ENCODE results near the gene NRIP1. TPM values are rescaled to one million over a fixed set of nuclear protein-coding genes. Genes with fewer than 3 reads are reported as not detected.
"Not testable (repeated sequence)": the region's sequence is repeated elsewhere in the genome, so short reads cannot be mapped to it uniquely, and the experiment has no call there.

Gene NRIP1
- total RNA-seq, 2 experiments from 2014 or later: 22.7 to 27.3 TPM

DNA sequence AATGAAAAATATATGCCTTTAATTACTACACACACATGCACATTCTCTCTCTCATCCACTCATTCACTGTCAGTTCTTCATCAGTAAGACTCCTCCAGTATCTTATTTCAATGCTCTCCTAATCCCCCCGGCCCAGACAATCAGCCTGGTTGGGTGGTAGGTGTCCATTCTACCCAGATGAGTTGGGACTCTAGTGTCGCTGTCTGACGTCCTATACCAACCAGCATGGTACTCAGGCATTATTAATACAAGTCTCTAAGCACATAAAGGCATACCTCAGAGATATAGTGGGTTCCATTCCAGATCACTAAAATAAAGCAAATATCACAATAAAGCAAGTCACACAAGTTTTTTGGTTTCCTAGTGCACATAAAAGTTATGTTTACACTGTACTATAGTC is 19.8 kb downstream of the NRIP1 start:
- H3K4me1 Mint-ChIP-seq: peaks cover 1% of the 10 kb centered on the region
- H3K9me3 Mint-ChIP-seq: peaks cover 18% of the 10 kb centered on the region
- H3K36me3 Mint-ChIP-seq: peaks cover 42% of the 10 kb centered on the region
- no peak overlapping the region for H3K27ac Mint-ChIP-seq
- POLR2A ChIA-PET: no interaction called here
- ATAC-seq (ENCODE audit: low read depth) (no peak), DNase-seq (no peak)
- H3K4me3 Mint-ChIP-seq: no peak overlapping the region
- no peaks in the 10 kb centered on the region for H3K27me3 Mint-ChIP-seq

DNA sequence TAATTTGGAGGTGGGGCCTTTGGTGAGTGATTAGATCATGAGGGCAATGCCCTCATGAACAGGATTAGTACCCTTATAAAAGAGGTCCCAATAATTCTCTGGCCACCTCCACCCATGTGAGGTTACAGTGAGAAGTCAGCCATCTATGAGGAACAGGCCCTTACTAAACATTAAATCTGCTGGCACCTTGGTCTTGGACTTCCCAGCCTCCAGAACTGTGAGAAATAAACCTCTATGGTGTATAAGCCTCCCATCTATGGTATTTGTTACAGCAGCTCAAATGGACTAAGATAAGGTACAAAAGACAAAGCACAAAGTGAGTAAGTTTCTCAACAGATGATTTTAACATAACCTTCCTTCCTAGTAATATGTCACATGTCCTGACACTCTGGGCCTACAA is 22.3 kb downstream of the NRIP1 start:
- peaks cover 55% of the 10 kb centered on the region for H3K36me3 Mint-ChIP-seq
- no peaks in the 10 kb centered on the region for H3K27me3 Mint-ChIP-seq
- POLR2A ChIA-PET: interaction anchor here (1.2 kb wide), 1 partner anchor 23 kb away, joined by 6 read pairs; the partner anchor contains the start of gene NRIP1
- H3K4me3 Mint-ChIP-seq: no peak overlapping the region
- H3K9me3 Mint-ChIP-seq: peaks cover 18% of the 10 kb centered on the region
- H3K4me1 Mint-ChIP-seq: peaks cover 4% of the 10 kb centered on the region
- no peak for ATAC-seq (ENCODE audit: low read depth)
- no peak for DNase-seq
- no peak overlapping the region for H3K27ac Mint-ChIP-seq

DNA sequence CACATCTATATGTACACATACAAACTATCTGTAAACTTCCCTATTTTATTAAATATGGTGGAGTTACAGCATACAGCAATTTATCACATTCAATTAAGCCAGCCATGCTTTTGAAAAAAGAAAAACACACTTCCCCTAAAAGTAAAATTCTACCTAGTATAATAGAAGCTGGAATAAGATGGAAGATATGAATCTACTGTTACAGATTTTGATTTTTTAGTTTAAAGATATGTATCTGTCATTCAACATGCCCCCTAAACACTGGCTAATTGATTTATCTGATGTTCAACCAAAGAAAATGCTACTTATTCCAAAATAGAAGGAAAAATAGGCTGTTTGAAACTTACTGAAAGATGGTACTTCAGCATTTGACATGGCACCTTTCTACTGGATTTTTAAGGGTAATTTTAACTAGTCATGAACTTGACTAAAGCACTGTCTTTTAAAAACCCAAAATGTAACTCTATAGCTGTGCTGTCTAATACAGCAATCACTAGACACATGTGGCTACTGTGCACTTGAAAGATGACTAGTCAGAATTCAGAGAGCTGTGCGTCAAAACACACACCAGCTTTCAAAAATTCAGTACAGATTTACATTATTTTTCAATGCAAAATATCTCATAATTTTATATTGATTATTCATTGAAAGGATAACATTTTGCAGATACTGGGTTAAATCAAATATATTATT is 25.0 kb downstream of the NRIP1 start:
- Mint-ChIP-seq H3K36me3 (peaks cover 39% of the 10 kb centered on the region), H3K27ac (no peak overlapping the region), H3K4me3 (no peak overlapping the region), H3K4me1 (peaks cover 7% of the 10 kb centered on the region), H3K9me3 (peaks cover 4% of the 10 kb centered on the region), H3K27me3 (no peaks in the 10 kb centered on the region)
- POLR2A ChIA-PET: interaction anchor here (1.4 kb wide), 1 partner anchor 26 kb away, joined by 3 read pairs; no protein-coding TSS in a partner anchor
- ATAC-seq (ENCODE audit: low read depth) (no peak), DNase-seq (no peak)

DNA sequence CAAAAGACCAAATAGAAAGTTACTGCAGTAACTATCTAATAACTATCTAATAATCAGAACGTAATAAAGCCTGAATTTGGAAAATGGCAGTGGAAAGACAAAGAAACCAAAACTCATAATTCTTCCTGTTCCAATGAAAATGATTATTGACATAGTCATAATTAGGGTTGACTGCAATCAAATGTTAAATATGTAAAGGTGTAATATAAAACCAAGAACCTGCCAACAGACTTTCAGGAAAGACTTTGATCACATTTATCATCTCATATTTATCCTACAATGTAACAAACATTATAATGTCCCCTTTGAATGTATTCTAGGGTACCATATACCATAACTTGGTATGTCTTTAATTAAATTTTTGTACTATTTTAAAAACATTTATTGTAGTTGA is 26.9 kb downstream of the NRIP1 start:
- peaks cover 9% of the 10 kb centered on the region for H3K4me1 Mint-ChIP-seq
- no peak overlapping the region for H3K27ac Mint-ChIP-seq
- H3K27me3 Mint-ChIP-seq: no peaks in the 10 kb centered on the region
- no peak overlapping the region for H3K4me3 Mint-ChIP-seq
- DNase-seq (no peak), ATAC-seq (ENCODE audit: low read depth) (no peak)
- H3K36me3 Mint-ChIP-seq: peaks cover 34% of the 10 kb centered on the region
- H3K9me3 Mint-ChIP-seq: peaks cover 4% of the 10 kb centered on the region
- POLR2A ChIA-PET: no interaction called here

DNA sequence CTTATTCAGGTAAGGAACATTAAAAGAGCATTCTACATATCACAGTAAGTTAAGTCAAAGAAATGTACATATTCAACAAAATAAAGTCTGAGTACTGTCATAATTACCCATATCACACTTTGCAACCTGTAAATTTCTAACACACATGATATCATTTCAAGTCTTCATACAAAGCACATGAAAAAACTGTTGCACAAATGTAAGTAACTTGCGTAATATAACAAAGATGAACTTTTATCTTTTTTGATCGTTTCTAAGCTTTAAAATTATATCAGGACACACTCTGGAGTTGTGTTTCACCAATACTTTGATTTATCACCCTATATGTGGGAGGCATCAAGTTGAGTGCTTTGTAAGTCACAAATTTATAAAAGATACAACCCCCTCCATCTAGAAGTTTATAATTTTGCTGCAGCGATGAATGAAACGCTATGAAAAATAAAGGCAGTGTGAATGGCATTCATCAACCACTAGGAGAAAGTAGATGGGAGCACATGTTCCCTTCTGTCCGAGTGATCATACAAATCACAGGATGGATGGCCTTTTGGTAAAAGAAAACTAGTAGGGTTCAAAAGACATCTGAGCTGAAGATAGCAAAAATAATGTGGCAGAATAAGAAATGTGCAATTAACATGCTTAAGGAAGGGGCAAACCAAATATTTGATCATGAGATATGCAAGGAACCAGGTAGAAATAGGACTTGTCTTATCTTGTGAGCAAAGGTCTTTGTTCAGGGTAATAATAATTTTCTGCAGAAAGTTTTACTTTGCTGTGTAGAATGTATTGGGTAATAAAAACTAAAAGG is 27.5 kb downstream of the NRIP1 start:
- ATAC-seq (ENCODE audit: low read depth) (no peak), DNase-seq (no peak)
- no peaks in the 10 kb centered on the region for H3K27me3 Mint-ChIP-seq
- H3K9me3 Mint-ChIP-seq: no peaks in the 10 kb centered on the region
- H3K4me3 Mint-ChIP-seq: no peak overlapping the region
- peaks cover 28% of the 10 kb centered on the region for H3K36me3 Mint-ChIP-seq
- POLR2A ChIA-PET: no interaction called here
- no peak overlapping the region for H3K27ac Mint-ChIP-seq
- H3K4me1 Mint-ChIP-seq: peaks cover 9% of the 10 kb centered on the region

DNA sequence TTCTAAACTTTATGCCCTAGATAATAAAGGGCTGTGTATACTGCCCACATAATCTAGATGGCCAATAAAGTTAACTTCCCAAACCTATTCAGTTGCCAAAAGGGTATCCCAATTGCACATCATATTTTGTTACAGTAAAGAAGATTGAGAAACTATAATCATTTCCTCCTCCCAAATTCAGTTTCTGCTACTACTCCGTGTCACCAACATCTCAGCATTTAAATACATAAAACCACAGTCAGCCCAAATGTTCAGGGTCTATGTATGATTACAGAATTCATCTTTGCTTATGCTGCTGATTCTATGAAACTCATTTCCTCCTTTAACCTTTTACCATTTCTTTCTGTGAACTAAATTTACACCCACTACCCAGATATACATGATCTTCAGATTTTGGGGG is 28.6 kb downstream of the NRIP1 start:
- Mint-ChIP-seq H3K9me3 (no peaks in the 10 kb centered on the region), H3K27me3 (no peaks in the 10 kb centered on the region), H3K36me3 (peaks cover 25% of the 10 kb centered on the region), H3K4me3 (no peak overlapping the region), H3K27ac (no peak overlapping the region), H3K4me1 (peaks cover 12% of the 10 kb centered on the region)
- no peak for DNase-seq
- ATAC-seq (ENCODE audit: low read depth): no peak
- POLR2A ChIA-PET: no interaction called here

DNA sequence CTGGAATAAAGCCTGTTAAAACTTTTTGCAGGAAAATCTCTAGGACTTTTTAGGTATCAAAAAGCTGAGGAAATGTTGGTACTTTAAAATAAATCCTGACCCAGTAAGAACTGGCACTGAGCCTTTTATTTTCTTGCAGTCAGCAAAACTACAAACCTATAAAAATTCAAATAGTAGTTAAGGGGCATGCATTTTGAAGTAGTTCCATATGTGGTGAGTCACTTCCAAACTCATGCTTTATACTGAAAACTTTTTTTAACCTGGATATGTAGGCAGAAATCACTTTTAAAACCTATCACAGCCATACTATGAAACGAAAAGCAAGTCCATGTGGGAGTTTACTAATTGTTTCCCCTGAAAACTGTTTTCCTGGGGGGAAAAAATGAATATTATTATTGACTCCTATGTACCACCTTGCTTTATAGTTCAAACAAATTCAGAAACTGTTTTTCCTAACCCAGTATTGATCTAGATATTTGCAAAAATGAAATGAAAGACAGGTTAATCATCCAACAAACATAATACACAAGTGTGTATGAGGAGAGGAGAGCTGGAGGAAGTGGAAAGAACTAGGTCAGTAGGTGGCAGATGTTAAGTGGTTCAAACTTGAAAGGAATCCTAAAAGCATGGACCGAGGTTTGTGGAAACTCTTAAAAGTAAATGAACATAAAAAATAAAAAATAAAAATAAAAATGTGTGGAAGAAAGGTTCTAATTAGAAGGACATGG is 30.5 kb downstream of the NRIP1 start:
- Mint-ChIP-seq H3K36me3 (peaks cover 20% of the 10 kb centered on the region), H3K4me3 (no peak overlapping the region), H3K4me1 (peaks cover 12% of the 10 kb centered on the region), H3K27me3 (no peaks in the 10 kb centered on the region), H3K27ac (no peak overlapping the region), H3K9me3 (no peaks in the 10 kb centered on the region)
- POLR2A ChIA-PET: interaction anchor here (0.9 to 1.4 kb wide), 2 partner anchors 17 to 31 kb away, joined by 3 read pairs; partner anchors contain the start of gene NRIP1
- no peak for ATAC-seq (ENCODE audit: low read depth)
- no peak for DNase-seq

DNA sequence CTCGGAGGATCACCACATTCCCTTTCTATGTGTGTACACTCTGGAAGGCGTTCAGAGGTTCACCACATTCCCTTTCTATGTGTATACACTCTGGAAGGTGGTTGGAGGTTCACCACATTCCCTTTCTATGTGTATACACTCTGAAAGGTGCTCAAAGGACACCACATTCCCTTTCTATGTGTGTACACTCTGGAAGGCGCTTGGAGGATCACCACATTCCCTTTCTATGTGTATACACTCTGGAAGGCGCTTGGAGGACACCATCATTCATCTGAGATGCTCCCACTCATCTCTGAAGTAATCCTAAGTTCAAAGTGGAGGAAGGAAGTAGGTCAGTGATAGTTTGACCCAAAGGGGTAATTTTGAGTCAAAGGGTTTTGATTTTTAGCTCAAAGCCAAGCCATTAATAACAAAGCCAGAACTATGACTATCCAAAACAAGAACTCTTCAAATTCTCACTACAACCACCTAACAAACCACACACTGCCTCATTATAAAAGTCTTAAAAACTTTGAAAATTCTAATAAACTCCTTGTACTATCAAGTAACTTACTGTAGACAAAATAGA is 32.9 kb downstream of the NRIP1 start:
- no peak for DNase-seq
- Mint-ChIP-seq H3K27me3 (no peaks in the 10 kb centered on the region), H3K4me3 (no peak overlapping the region), H3K36me3 (peaks cover 15% of the 10 kb centered on the region), H3K27ac (no peak overlapping the region), H3K4me1 (peaks cover 17% of the 10 kb centered on the region), H3K9me3 (no peaks in the 10 kb centered on the region)
- POLR2A ChIA-PET: interaction anchor here (1.5 kb wide), 1 partner anchor 33 kb away, joined by 4 read pairs; the partner anchor contains the start of gene NRIP1
- ATAC-seq (ENCODE audit: low read depth): no peak

DNA sequence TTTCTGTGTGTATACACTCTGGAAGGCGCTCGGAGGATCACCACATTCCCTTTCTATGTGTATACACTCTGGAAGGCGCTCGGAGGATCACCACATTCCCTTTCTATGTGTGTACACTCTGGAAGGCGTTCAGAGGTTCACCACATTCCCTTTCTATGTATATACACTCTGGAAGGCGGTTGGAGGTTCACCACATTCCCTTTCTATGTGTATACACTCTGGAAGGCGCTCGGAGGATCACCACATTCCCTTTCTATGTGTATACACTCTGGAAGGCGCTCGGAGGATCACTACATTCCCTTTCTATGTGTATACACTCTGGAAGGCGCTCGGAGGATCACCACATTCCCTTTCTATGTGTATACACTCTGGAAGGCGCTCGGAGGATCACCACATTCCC is 33.4 kb downstream of the NRIP1 start:
- ATAC-seq (ENCODE audit: low read depth); H3K9me3 Mint-ChIP-seq; H3K27me3 Mint-ChIP-seq; DNase-seq; H3K4me3 Mint-ChIP-seq; H3K27ac Mint-ChIP-seq: not testable (repeated sequence)
- POLR2A ChIA-PET: interaction anchor here (1.5 kb wide), 1 partner anchor 34 kb away, joined by 4 read pairs; the partner anchor contains the start of gene NRIP1
- Mint-ChIP-seq H3K4me1 (peaks cover 15% of the 10 kb centered on the region), H3K36me3 (peaks cover 16% of the 10 kb centered on the region)

DNA sequence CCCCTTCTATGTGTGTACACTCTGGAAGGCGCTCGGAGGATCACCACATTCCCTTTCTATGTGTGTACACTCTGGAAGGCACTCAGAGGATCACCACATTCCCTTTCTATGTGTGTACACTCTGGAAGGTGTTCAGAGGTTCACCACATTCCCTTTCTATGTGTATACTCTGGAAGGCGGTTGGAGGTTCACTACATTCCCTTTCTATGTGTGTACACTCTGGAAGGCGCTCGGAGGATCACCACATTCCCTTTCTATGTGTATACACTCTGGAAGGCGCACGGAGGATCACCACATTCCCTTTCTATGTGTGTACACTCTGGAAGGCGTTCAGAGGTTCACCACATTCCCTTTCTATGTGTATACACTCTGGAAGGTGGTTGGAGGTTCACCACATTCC is 33.9 kb downstream of the NRIP1 start:
- H3K4me3 Mint-ChIP-seq; H3K27ac Mint-ChIP-seq; H3K9me3 Mint-ChIP-seq; H3K27me3 Mint-ChIP-seq; ATAC-seq (ENCODE audit: low read depth); DNase-seq; POLR2A ChIA-PET: not testable (repeated sequence)
- Mint-ChIP-seq H3K36me3 (peaks cover 17% of the 10 kb centered on the region), H3K4me1 (peaks cover 13% of the 10 kb centered on the region)

DNA sequence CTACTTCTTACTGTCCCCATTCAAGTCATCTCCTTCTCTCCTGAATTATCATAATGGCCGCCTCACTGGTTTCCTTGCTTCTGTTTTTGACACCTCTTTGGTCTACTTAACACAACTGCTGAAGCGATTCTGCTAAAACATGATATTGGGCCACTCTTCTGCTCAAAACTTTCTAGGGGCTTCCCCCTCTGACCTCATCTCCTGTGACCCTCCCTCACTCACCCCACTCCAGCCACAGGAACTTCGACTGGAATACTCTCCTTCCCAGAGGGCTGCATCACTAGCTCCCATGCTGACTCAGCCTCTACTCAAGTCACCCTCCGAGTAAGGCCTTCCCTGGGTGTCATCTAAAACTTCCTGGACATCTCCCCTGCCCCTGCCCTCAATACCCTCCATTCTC is 35.7 kb downstream of the NRIP1 start:
- H3K4me1 Mint-ChIP-seq: peaks cover 12% of the 10 kb centered on the region
- H3K4me3 Mint-ChIP-seq: no peak overlapping the region
- no peak overlapping the region for H3K27ac Mint-ChIP-seq
- peaks cover 1% of the 10 kb centered on the region for H3K9me3 Mint-ChIP-seq
- ATAC-seq (ENCODE audit: low read depth) (no peak), DNase-seq (no peak)
- no peaks in the 10 kb centered on the region for H3K27me3 Mint-ChIP-seq
- peaks cover 27% of the 10 kb centered on the region for H3K36me3 Mint-ChIP-seq
- POLR2A ChIA-PET: no interaction called here

DNA sequence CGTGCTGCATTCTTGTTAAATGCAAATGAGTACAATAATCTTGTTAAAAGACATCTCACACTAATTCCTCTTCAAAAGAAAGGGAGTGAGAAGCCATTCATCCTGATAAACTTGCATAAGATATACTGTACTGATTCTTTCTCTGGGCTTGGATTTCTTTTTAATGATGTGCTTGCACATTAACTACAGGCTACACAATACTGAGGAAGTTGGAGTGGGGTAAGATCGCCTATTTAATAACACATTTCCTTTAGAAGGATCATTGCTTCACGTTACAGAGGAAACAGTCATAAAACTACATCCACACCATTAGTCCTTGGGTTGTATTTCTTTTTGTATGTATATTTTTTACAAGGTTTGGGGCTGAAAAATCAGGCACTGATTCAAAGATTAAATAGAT is 36.6 kb downstream of the NRIP1 start:
- no peak for DNase-seq
- POLR2A ChIA-PET: no interaction called here
- H3K27me3 Mint-ChIP-seq: no peaks in the 10 kb centered on the region
- peaks cover 27% of the 10 kb centered on the region for H3K36me3 Mint-ChIP-seq
- H3K27ac Mint-ChIP-seq: no peak overlapping the region
- no peak for ATAC-seq (ENCODE audit: low read depth)
- H3K4me3 Mint-ChIP-seq: no peak overlapping the region
- H3K9me3 Mint-ChIP-seq: peaks cover 1% of the 10 kb centered on the region
- peaks cover 12% of the 10 kb centered on the region for H3K4me1 Mint-ChIP-seq

DNA sequence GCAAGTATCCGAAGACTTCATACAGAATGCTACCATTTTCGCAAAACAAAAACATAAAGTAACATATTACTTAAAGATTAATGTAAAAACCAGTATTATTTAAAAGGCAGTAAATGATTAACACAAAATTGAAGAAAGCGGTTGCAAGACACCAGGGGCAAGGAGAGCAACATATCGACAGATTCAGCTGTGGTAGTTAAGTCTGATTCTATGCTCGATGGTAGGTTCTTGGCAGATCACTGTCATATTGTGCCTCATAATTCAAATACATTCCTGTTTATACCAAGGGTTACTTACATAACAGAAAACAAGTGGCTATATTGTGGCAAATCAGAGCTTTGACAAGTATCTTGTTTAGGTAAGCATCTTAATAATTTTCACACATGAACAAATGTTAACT is 37.7 kb downstream of the NRIP1 start:
- no peak for ATAC-seq (ENCODE audit: low read depth)
- Mint-ChIP-seq H3K9me3 (peaks cover 1% of the 10 kb centered on the region), H3K36me3 (peaks cover 30% of the 10 kb centered on the region), H3K27me3 (no peaks in the 10 kb centered on the region), H3K4me3 (no peak overlapping the region), H3K27ac (no peak overlapping the region), H3K4me1 (peaks cover 11% of the 10 kb centered on the region)
- DNase-seq: no peak
- POLR2A ChIA-PET: no interaction called here

All from activated naive CD8-positive, alpha-beta T cell treated with anti-CD3 and anti-CD28 coated beads, Interleukin-2, amount 10 ng/mL, durations not matched to agents 7 days and 5 days (primary cell).